Body of pancreas (tissue), 4 donors: ENCODE data around the gene HECW1.

ENCODE experiments used
- CTCF ChIP-seq, 7 experiments: fragments of 450-650 bp in 4 of 7; fragments of 200-600 bp in 3 of 7; sonication (generic) in 3 of 7; IDR thresholded peaks; one replicate each; pipeline ENCODE4 v1.5.1; 2016 to 2019; ENCODE audit warnings: antibody characterized with exemption in 7 of 7
- POLR2A ChIP-seq, 3 donors: fragments of 450-650 bp; IDR thresholded peaks; one replicate each; pipeline ENCODE4 v1.6.1; 2016; ENCODE audit warnings: antibody characterized with exemption in 3 of 3, mild to moderate bottlenecking in 2 of 3

GRCh38 chr7:43215061-43215460 is 102.6 kb downstream of the HECW1 start:
- TF ChIP-seq CTCF (IDR thresholded peaks at IDR 0.05): no peak
- TF ChIP-seq POLR2A (IDR thresholded peaks at IDR 0.05): no peak
